ENCODE results near the gene PCSK1N. TPM values are rescaled to one million over a fixed set of nuclear protein-coding genes. Genes with fewer than 3 reads are reported as not detected.

The PCSK1N gene
- total RNA-seq, 1 donor from 2014 or later: 3.0 TPM

DNA sequence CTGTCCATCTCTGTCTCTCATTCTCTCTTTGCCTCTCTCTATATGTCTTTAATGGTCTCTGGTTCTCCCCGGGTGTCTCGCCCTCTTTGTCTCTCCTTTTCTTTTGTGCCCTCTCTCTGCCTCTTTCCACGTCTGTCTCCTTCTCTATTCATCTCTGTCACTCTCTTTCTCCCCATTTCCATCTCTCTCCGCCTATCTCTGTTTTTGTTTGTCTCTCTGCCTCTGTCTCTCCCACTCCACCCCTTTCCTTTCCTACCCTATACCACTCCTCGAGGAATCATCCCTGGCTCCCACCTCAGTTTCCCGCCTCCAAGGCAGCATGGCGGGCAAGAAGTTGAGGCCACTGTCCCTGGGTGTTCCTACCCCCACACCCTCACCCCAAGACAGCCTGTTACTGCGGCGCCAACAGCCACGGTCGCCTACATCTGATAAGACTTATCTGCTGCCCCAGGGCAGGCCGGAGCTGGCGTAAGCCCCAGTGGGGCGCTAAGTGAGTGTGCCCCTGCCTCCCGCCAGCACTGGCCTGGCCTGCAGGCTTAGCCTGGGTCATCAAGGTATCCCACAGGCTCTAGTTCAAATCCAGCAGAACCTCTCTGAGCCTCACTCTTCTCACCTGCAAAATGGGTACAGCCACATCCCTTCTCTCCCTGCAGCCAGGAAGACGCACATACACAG is 49.7 kb downstream of the PCSK1N start:
- TF ChIP-seq, protein P1, sequence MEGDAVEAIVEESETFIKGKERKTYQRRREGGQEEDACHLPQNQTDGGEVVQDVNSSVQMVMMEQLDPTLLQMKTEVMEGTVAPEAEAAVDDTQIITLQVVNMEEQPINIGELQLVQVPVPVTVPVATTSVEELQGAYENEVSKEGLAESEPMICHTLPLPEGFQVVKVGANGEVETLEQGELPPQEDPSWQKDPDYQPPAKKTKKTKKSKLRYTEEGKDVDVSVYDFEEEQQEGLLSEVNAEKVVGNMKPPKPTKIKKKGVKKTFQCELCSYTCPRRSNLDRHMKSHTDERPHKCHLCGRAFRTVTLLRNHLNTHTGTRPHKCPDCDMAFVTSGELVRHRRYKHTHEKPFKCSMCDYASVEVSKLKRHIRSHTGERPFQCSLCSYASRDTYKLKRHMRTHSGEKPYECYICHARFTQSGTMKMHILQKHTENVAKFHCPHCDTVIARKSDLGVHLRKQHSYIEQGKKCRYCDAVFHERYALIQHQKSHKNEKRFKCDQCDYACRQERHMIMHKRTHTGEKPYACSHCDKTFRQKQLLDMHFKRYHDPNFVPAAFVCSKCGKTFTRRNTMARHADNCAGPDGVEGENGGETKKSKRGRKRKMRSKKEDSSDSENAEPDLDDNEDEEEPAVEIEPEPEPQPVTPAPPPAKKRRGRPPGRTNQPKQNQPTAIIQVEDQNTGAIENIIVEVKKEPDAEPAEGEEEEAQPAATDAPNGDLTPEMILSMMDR (IDR thresholded peaks at IDR 0.05): no peak
- Histone ChIP-seq H3K4me1 (no peaks in the 10 kb centered on the region), H3K9me3 (no peaks in the 10 kb centered on the region), H3K27me3 (ENCODE audit: low read depth) (no peaks in the 10 kb centered on the region), H3K4me3 (no peak overlapping the region), H3K27ac (no peak overlapping the region), H3K36me3 (no peaks in the 10 kb centered on the region)
- DNase-seq (no peak), ATAC-seq (no peak)
- intact Hi-C loops (cut with DNase I): no loop called here

DNA sequence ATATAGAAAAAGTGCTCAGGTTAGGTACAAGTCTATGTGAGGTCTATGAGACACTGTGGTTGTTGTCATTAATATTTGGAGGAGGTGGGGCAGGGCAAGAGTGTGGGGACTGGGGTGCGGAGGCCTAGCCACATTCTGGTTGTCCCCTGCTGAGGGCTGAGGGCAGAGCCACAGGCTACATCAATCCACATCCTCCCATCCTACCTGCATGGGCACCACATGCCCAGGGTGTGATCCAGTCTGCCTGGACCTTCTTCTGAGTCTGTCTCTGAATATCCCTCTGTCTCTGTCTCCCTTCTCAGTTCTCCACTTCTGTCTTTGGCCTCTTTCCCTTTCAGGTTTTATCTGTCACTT is 50.2 kb downstream of the PCSK1N start:
- no peaks in the 10 kb centered on the region for H3K27me3 ChIP-seq (ENCODE audit: low read depth)
- no peak for ATAC-seq
- H3K4me1 ChIP-seq: no peaks in the 10 kb centered on the region
- intact Hi-C loops (cut with DNase I): no loop called here
- H3K4me3 ChIP-seq: no peak overlapping the region
- no peaks in the 10 kb centered on the region for H3K9me3 ChIP-seq
- DNase-seq: no peak
- TF ChIP-seq, protein P1 (IDR thresholded peaks at IDR 0.05): no peak
- H3K36me3 ChIP-seq: no peaks in the 10 kb centered on the region
- no peak overlapping the region for H3K27ac ChIP-seq

DNA sequence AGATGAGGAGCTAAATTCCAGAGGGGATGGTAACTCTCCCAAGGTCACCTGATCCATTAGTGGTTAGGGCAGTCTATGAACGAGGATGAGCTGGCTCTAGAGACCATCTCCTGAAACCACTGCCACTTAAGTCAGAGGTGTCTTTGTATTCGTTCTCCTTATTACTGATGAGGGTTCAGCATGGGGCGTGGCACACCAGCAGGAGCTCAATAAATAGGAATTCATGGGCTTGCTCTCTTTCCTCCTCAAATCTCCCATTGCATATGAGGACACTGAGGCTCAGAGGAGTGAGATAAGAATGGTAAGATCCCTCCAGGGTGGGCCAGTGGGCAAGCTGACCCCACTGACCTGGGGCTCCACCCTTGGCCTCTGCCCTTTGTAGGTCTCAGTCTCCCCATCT is 50.7 kb downstream of the PCSK1N start:
- Histone ChIP-seq H3K27ac (no peak overlapping the region), H3K4me3 (no peak overlapping the region), H3K36me3 (no peaks in the 10 kb centered on the region), H3K4me1 (no peaks in the 10 kb centered on the region), H3K27me3 (ENCODE audit: low read depth) (no peaks in the 10 kb centered on the region), H3K9me3 (no peaks in the 10 kb centered on the region)
- ATAC-seq (no peak), DNase-seq (no peak)
- TF ChIP-seq, protein P1 (IDR thresholded peaks at IDR 0.05): no peak
- intact Hi-C loops (cut with DNase I): no loop called here

DNA sequence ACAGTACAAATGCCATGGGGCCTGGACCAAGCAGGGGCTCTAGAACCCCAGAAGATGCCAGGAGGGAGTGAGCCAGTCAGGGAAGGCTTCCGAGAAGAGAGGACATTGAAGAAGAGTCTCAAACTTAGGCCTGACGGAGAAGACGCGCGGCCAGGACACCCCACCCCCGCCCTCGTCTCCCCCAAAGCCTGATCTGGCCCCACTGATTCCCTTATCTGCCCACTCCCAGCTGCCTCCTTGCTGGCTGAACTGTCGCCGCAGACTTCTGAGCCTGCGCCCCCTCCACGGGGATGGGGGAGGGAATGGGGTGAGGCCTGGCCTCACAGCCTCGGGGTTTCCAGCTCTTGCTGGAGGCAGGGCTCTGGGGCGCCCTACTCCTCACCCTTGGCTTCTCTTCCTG is 52.6 kb downstream of the PCSK1N start:
- intact Hi-C loops (cut with DNase I): no loop called here
- no peaks in the 10 kb centered on the region for H3K4me1 ChIP-seq
- no peak overlapping the region for H3K4me3 ChIP-seq
- no peaks in the 10 kb centered on the region for H3K36me3 ChIP-seq
- no peaks in the 10 kb centered on the region for H3K9me3 ChIP-seq
- TF ChIP-seq, protein P1 (IDR thresholded peaks at IDR 0.05): no peak
- DNase-seq (no peak), ATAC-seq (no peak)
- H3K27ac ChIP-seq: no peak overlapping the region
- no peaks in the 10 kb centered on the region for H3K27me3 ChIP-seq (ENCODE audit: low read depth)

DNA sequence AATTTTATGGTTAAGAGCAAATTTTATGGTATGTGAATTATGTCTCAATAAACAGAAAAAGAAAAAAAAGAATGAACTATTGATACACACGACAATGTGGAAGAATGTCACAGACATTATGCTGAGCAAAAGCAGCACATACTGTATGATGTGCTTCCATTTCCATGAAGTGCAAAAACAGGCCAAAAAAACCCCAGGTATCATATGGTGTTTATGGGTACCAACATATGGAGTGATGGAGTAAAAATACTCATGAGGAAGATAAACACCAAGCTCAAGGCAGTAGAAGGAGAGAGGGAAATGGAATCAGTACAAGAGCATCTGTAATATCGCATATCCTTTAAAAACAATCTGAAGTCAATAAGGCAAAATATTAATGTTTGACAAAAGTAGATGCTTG is 53.2 kb downstream of the PCSK1N start:
- Histone ChIP-seq H3K36me3 (no peaks in the 10 kb centered on the region), H3K27me3 (ENCODE audit: low read depth) (no peaks in the 10 kb centered on the region), H3K9me3 (no peaks in the 10 kb centered on the region), H3K27ac (no peak overlapping the region), H3K4me1 (no peaks in the 10 kb centered on the region), H3K4me3 (no peak overlapping the region)
- DNase-seq (no peak), ATAC-seq (no peak)
- TF ChIP-seq, protein P1 (IDR thresholded peaks at IDR 0.05): no peak
- intact Hi-C loops (cut with DNase I): no loop called here
